NCI-H1092 treated with DMSO at 0.1 percent for 48 hours (cell line): Measurements from ENCODE around the gene KPNA1.

ENCODE experiments used
- DNase-seq: peaks from one replicate; lab custom pipeline; 2025; lab: John Stamatoyannopoulos, UW

Gene KPNA1

GRCh38 chr3:122382888-122383666 lies 131.7 kb downstream of the KPNA1 start, which contains the start of gene MIX23:
Gene MIX23 (minus strand): TSS chr3:122383231. CDS start chr3:122383224, 7 bp downstream.
- peak; percentile 94 for DNase-seq

GRCh38 chr3:122377975-122378374 lies 136.8 kb downstream of the KPNA1 start:
- no peak for DNase-seq

GRCh38 chr3:122374034-122374433 lies 140.7 kb downstream of the KPNA1 start:
- no peak for DNase-seq
